Right hindlimb (tissue), 1 donor: ENCODE measurements around the gene SMAGP.
"Not testable (repeated sequence)": the region's sequence is repeated elsewhere in the genome, so short reads cannot be mapped to it uniquely, and the experiment has no call there.

Source experiments
- DNase-seq: peaks from one replicate; pipeline ENCODE4 v3.0.0-alpha.2; 2018

Gene SMAGP

DNA sequence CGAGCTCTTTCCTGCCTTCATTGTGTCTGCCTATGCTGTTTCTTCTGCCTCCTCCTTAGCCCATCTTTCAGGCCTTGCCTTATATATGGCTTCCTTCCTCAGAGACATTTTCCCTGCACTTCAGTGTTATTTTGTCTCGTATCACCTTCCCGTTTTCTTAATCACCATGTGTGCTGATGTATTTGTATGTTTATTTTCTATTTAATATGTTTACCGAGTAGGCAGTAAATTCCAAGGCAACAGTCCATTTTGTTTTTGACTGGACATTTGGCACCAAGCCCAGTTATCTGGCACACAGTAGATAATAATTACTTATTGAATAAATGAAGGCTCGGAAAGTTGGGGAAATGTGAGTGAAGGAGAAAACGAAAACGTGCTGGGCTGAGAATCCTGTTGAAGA lies 47.8 kb downstream of the SMAGP start:
- no peak for DNase-seq

DNA sequence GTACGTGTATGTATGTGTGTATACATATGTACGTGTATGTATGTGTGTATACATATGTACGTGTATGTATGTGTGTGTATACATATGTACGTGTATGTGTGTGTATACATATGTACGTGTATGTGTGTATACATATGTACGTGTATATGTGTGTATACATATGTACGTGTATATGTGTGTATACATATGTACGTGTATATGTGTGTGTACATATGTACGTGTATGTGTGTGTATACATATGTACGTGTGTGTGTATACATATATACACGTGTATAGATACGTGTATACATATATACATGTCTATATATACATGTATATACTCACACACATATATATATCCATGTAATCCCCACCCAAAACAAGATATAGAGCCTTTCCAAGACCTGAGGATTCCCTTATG lies 50.4 kb downstream of the SMAGP start:
- not testable (repeated sequence) for DNase-seq

GRCh38 chr12:51219322-51219721 lies 50.9 kb downstream of the SMAGP start:
- DNase-seq: no peak

DNA sequence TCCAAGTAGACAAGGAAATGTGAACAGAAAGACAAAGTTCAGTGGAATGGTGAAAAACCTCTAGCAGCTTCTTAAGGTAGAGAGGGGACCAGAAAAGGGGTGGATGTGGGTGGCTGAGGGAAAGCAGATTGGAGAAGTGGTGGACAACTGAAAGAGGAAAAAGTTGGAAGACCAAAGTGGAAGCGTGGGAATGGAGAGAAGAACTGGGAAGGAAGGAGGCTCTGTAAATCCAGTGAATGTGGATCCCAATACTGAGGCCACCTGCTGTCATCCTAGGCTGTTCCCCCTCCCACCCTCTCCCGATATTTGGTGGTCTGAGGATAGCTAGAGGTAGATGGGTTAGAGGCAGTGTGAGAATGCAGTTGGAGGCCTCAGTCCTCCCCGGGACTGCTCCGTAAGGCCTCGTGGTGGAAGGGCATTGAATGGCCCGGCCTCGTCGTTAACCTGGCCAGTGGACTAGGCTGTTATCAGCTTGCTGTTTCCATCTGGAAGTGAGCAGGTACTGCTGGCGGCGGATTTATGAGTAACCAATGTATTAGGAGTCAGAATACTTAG lies 51.5 kb downstream of the SMAGP start:
- no peak for DNase-seq

DNA sequence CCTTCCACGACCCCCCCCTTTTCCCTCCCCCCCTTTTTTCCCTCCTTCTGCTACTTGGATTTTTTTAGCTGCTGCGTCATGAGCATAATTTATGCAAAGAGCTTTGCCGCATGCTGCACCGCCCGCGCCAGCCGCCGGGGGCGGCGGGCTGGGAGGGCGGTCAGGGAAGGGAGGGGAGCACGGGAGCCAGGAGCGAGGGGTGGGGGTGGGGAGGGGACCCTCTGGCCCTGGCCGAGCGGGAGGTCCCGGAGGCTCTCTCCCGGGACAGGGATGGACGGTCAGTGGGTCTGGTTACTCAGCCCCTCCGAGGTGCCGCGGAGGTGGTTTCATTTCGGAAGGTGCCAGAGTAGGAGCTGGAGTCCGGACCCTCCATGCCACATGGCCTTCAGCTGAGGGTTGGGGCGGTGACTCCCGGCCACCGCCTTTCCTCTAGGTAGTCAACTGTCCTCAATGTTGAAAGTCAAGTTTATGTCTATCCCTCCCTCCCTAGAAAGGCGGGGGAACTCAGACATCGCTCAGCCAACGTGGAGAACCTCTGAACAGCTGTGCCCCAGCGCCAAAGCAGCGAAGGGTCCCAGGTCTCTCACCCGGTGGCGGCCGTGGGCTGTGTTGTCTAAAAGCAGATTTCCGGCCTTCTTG lies 52.1 kb downstream of the SMAGP start, which contains the start of gene POU6F1:
Gene POU6F1, minus strand, starts transcription at position 95 of the 639 bp plus-strand sequence. CDS start 11,226 bp downstream, outside the sequence.
- DNase-seq: peak; percentile 90

DNA sequence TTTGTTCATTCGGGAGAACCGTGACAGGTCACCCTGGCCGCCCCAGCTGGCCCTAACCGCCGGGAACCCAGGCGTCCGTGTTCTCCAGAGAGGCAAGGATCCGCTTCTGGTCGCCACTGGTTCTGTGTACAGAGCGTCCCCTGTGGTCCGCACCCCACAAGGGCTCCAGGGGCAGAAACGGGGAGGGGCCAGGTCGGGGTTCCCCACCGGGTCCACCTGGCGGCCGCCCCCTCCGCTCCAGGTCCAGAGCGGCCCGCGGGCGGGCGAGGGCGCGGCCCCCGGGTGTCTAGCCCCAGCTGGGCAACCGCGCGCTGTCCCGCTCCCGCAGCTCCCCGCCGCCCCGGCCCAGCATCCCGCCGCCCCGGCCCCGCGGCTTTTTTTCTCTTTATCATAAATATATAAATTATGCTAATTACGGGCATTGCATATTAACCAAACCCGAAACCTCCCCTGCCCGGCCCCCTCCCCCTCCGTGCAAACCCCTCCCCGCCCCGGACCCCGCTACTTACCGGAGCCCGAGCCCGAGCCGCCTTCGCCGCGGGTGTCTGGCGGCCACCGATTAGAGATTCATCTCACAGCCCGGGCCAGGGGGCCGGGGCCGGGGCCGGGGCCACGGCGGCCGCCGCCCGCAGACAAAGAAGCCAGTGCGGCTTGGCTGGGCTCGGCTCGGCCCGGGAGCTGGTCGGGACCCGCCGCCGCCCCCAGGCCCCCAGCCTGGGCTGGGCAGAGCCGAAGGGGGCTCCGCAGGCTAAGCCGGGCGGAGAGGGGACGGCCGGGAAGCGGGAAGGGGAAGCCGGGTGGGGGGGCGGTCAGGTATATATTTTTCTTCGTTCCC lies 52.9 kb downstream of the SMAGP start:
- peak; percentile 68 for DNase-seq

GRCh38 chr12:51216642-51217041 lies 53.6 kb downstream of the SMAGP start:
- DNase-seq: no peak

DNA sequence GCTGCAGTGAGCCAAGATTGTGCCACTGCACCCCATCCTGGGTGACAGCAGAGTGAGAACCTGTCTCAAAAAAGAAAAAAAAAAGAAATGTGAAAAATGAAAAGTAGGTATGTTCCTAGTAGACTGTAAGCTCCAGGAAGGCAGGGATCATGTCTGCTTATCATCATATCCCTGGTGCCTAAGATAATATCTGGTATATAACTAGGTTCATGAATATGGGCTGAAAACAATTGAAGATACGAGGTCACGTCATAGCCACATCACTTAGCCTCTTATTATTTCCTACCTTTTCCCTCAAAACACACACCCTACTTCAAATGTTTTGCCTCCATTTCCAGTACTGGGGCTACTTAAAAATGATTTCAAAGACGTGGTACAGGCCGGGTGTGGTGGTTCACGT lies 55.3 kb downstream of the SMAGP start:
- no peak for DNase-seq

GRCh38 chr12:51210690-51211395 lies 59.4 kb downstream of the SMAGP start:
- no peak for DNase-seq

GRCh38 chr12:51209259-51209658 lies 61.0 kb downstream of the SMAGP start:
- no peak for DNase-seq

DNA sequence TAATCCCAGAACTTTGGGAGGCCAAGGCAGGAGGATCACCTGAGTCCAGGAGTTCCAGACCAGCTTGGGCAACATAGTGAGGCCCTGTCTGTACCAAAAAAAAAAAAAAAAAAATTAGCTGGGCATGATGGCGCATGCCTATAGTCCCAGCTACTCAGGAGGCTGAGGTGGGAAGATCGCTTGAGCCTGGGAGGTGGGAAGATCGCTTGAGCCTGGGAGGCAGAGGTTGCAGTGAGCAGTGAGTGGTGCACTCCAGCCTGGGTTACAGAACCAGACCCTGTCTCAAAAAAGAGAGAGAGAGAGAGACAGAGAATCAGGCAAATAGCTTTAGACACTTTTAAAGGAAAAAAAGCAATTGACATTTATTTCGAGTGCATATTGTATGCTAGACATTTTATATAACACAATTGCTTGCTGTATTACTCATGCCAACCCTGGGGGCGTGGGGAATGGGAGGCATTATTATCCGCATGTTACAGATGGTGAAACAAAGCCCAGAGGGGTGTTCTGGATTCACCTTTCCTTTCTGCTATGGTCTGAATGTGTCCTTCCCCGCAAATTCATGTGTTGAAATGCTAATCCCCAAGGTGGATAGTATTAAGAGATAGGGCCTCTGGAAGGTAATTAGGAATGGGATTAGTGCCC lies 62.1 kb downstream of the SMAGP start:
- DNase-seq: no peak

GRCh38 chr12:51205350-51205749 lies 64.9 kb downstream of the SMAGP start:
- no peak for DNase-seq

GRCh38 chr12:51202718-51203117 lies 67.5 kb downstream of the SMAGP start:
- DNase-seq: no peak

DNA sequence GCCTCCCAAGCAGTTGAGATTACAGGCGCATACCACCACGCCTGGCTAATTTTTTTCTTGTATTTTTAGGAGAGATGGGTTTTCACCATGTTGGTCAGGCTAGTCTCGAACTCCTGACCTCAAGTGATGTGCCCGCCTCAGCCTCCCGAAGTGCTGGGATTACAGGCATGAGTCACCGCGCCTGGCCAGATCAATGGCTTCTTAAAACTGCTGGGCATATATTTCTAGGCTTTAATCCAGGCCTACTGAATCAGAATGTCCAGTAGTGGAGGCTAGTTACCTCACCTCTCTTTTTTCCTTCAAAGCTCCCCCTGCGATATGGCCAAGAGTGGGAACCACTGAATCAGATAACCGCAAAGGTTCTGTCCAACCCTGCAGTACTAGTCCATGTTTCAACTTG lies 69.4 kb downstream of the SMAGP start:
- DNase-seq: no peak

- no peak for DNase-seq
These were observed 70.1 kb downstream of the SMAGP start for GRCh38 chr12:51200156-51200555.

GRCh38 chr12:51199366-51199945 lies 70.8 kb downstream of the SMAGP start:
- no peak for DNase-seq

DNA sequence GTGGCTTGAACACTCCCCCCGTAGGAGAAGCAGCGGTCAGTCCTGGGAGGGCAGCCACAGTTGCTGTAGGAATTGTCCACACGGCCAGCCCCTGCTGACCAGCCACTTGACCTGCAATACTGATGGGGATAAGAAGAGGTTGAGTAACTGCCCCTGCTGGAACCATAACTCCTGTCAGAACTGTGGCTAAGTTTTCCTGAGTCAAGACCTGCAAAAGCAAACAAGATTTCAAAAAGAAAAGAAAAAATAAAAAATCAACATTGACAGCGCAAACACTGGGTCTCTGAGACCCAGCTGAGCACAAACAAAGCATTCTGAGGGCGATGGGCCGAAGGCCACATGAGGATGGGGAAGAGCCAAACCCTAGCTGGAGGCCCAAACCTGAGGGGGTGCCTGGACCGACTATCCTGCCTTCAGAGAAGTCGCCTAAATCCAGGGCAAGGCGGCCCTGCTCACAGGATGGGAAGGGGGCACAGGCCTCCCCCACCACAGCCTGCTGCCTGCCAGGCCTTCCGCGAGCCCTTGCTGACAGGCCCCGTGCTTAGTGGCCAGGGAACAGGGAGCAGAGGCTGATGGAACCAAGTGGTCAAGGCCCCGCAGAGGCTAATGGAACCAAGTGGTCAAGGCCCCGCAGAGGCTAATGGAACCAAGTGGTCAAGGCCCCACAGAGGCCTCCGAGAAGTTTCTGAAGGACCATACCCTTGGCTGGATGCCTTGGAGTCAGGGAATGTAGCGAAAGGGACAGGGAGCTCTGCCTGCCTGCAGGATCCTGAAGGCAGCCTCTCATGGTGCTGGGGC lies 71.4 kb downstream of the SMAGP start:
- no peak for DNase-seq

GRCh38 chr12:51197736-51198567 lies 72.3 kb downstream of the SMAGP start:
- no peak for DNase-seq

DNA sequence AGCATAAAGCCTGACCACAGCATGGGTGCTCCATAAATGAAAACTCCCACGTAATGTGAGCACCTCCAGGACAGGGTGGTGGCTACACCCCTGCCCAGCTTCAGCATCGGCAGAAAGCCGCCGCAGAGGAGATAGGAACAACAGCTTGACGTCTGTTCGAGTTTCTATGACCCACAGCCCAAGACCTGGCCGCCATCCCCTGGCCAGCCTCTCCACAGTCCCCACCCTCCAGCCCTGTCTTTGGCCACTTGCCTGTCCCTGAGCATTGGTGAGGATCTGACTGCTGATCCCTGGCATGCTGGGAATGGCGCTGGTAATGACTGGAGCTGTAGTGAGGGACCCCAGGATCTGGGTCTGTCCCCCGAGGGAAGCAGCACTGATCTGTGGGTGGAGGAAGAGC lies 73.7 kb downstream of the SMAGP start:
- no peak for DNase-seq

DNA sequence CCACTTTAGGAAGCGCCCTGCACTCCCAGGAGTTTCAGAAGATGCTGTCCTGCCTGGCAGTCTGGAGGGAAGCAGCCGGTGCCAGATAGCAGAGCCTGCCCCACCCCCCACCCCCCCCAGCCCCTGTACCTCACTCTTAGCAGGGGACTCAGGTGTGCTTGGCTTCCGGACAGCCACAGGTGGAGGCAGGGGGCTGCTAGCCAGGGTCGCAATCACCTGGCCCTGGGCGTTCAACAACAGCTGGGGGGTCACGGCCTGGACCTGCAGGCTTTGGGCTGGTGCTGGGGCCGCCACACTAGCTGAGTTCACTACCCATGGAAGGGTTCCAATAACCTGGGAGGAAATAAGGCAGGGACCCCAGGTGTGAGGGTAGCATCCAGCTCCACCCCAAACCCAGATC lies 74.4 kb downstream of the SMAGP start:
- DNase-seq: no peak
